AG04450 (cell line): ENCODE data around the gene NKAIN2. TPM values are rescaled to one million over a fixed set of nuclear protein-coding genes. Genes with fewer than 3 reads are reported as not detected.

ENCODE experiments used
- CTCF ChIA-PET: fragments of 300-600, 350-600 bp; formaldehyde crosslinking; extraction: SDS; loops from one replicate; lab custom pipeline; 2022; ENCODE audit warnings: antibody characterized with exemption, inconsistent platforms; lab: Charles Lee
- POLR2A ChIA-PET: fragments of 350-600 bp; formaldehyde crosslinking; extraction: SDS; loops from one replicate; lab custom pipeline; 2021; ENCODE audit warnings: antibody characterized with exemption, inconsistent platforms; lab: Yijun Ruan, JAX
- DNase-seq: peaks from one replicate; pipeline ENCODE4 v3.0.0-alpha.2; 2011; ENCODE audit warnings: low read depth, low spot score
- H3K27ac ChIP-seq: one replicate; pipeline ENCODE4 v1.5.1; 2012; ENCODE audit warnings: low read depth, low read length, control low read depth
- H3K27me3 ChIP-seq: one replicate; pipeline ENCODE4 v1.6.0; 2012; ENCODE audit warnings: low read length; ENCODE audit not compliant: control insufficient read depth, insufficient read depth
- H3K4me3 ChIP-seq: 2 replicates; pipeline ENCODE4 v1.5.1; 2011; ENCODE audit warnings: mild to moderate bottlenecking, low read depth, low read length, control low read depth
- H3K9me3 ChIP-seq: 2 replicates; pipeline ENCODE4 v1.5.1; 2012; ENCODE audit warnings: low read length; ENCODE audit not compliant: control insufficient read depth, insufficient read depth
- CTCF ChIP-seq: IDR thresholded peaks from 2 replicates; pipeline ENCODE4 v1.5.1; 2011; ENCODE audit warnings: low read depth, low read length, control low read depth, inconsistent platforms
- polyA plus RNA-seq: library from polyadenylated mRNA; depleted of rRNA; stranded (reverse); fragments of >200 nt; gene quantifications from 2 replicates; pipeline ENCODE4 v1.2.3, GENCODE V29; 2011

NKAIN2 gene
- polyA plus RNA-seq, 1 experiment, result not detected

GRCh38 chr6:124622351-124622750 is 818.7 kb downstream of the NKAIN2 start:
- no peak for TF ChIP-seq CTCF
- no peak overlapping the region for H3K27ac ChIP-seq
- no peaks in the 10 kb centered on the region for H3K9me3 ChIP-seq
- no peak overlapping the region for H3K4me3 ChIP-seq
- no peak for DNase-seq
- ChIA-PET POLR2A (no interaction called here), CTCF (no interaction called here)
- H3K27me3 ChIP-seq, result no peaks in the 10 kb centered on the region

GRCh38 chr6:124633655-124634054 is 830.0 kb downstream of the NKAIN2 start:
- POLR2A ChIA-PET, result no interaction called here
- no peak overlapping the region for H3K27ac ChIP-seq
- no peak overlapping the region for H3K4me3 ChIP-seq
- TF ChIP-seq CTCF, result no peak
- CTCF ChIA-PET, result no interaction called here
- H3K9me3 ChIP-seq, result no peaks in the 10 kb centered on the region
- H3K27me3 ChIP-seq, result no peaks in the 10 kb centered on the region
- DNase-seq, result no peak

- no peak overlapping the region for H3K27ac ChIP-seq
- ChIA-PET POLR2A (no interaction called here), CTCF (no interaction called here)
These were observed 836.8 kb downstream of the NKAIN2 start for GRCh38 chr6:124640432-124640831.

GRCh38 chr6:124655866-124656265 is 852.2 kb downstream of the NKAIN2 start:
- ChIA-PET POLR2A (no interaction called here), CTCF (no interaction called here)
- H3K27me3 ChIP-seq, result no peaks in the 10 kb centered on the region
- no peak overlapping the region for H3K27ac ChIP-seq
- H3K9me3 ChIP-seq, result no peaks in the 10 kb centered on the region
- DNase-seq, result no peak
- no peak for TF ChIP-seq CTCF
- no peak overlapping the region for H3K4me3 ChIP-seq

More at GRCh38 chr6:124640432-124640831, 836.8 kb downstream of the NKAIN2 start:
- DNase-seq, result no peak
- no peak for TF ChIP-seq CTCF
- no peak overlapping the region for H3K4me3 ChIP-seq
- H3K27me3 ChIP-seq, result no peaks in the 10 kb centered on the region
- no peaks in the 10 kb centered on the region for H3K9me3 ChIP-seq

- H3K4me3 ChIP-seq, result no peak overlapping the region
- POLR2A ChIA-PET, result no interaction called here
- CTCF ChIA-PET, result interaction anchor here (1.4 kb wide), 1 partner anchor 197 kb away, joined by 3 read pairs; no protein-coding TSS in a partner anchor
- no peaks in the 10 kb centered on the region for H3K27me3 ChIP-seq
- TF ChIP-seq CTCF, result no peak
- H3K27ac ChIP-seq, result no peak overlapping the region
- no peaks in the 10 kb centered on the region for H3K9me3 ChIP-seq
- no peak for DNase-seq
These were observed 854.4 kb downstream of the NKAIN2 start for GRCh38 chr6:124658053-124658452.
